Upper lobe of left lung (tissue), 4 donors: ENCODE data around the gene CRK.

Experiments
- CTCF ChIP-seq, 6 experiments: fragments of 450-650 bp in 4 of 6; fragments of 200-600 bp in 2 of 6; sonication (generic) in 2 of 6; IDR thresholded peaks; one replicate each; pipeline ENCODE4 v1.5.1; 2016 to 2019; ENCODE audit warnings: antibody characterized with exemption in 6 of 6
- POLR2A ChIP-seq, 4 donors: fragments of 450-650 bp; IDR thresholded peaks; one replicate each; pipeline ENCODE4 v1.5.1; 2016 to 2017; ENCODE audit warnings: antibody characterized with exemption in 4 of 4, mild to moderate bottlenecking in 2 of 4

- peak in 2 of 6 experiments; percentile 18 to 32 for TF ChIP-seq CTCF (IDR thresholded peaks at IDR 0.05)
- TF ChIP-seq POLR2A (IDR thresholded peaks at IDR 0.05) = peak; percentile 56 to 94 (median 80)
Measured at GRCh38 chr17:1399679-1400512, 56.1 kb downstream of the CRK start, which contains the start of gene YWHAE.
